H1 (cell line): Measurements from ENCODE around the gene PKD1.
"Not testable (repeated sequence)": the region's sequence is repeated elsewhere in the genome, so short reads cannot be mapped to it uniquely, and the experiment has no call there.

Source experiments
- EGR1 ChIP-seq: IDR thresholded peaks from 2 replicates; pipeline ENCODE4 v1.6.1; 2011; ENCODE audit warnings: low read depth, low read length, borderline replicate concordance
- EZH2 ChIP-seq: fragments of 200-600 bp; sonication (generic); IDR thresholded peaks from 2 replicates; pipeline ENCODE4 v1.7.1; 2012; ENCODE audit warnings: low read depth, mild to moderate bottlenecking, moderate library complexity, low read length, inconsistent platforms; ENCODE audit not compliant: severe bottlenecking
- RNF2 ChIP-seq: fragments of 200-900, 300-1000 bp; sonication (generic); IDR thresholded peaks from 2 replicates; pipeline ENCODE4 v1.7.1; 2016; ENCODE audit warnings: borderline replicate concordance, low read depth, mild to moderate bottlenecking, antibody characterized with exemption, low read length; ENCODE audit not compliant: poor library complexity, severe bottlenecking; ENCODE audit errors: missing control alignments
- SIN3A ChIP-seq, 2 experiments: IDR thresholded peaks in 1 of 2; conservative IDR thresholded peaks in 1 of 2; 2 replicates each; pipeline ENCODE4 v1.6.1; 2011 to 2012; ENCODE audit warnings: low read length in 2 of 2, improper control_type of control experiment in 1 of 2, low read depth in 1 of 2, mild to moderate bottlenecking in 1 of 2
- TF ChIP-seq, protein P1 (sequence below), 3 experiments: IDR thresholded peaks; 1 replicate in 2 of 3; 2 replicates in 1 of 3; pipeline versions ENCODE4 v1.5.1 to v1.6.1; 2011; ENCODE audit warnings: low read length in 3 of 3, mild to moderate bottlenecking in 3 of 3, inconsistent platforms in 2 of 3, low read depth in 1 of 3, moderate library complexity in 1 of 3; ENCODE audit not compliant: insufficient read depth in 1 of 3; ENCODE audit errors: control extremely low read depth in 1 of 3

GRCh38 chr16:2117960-2118722 is 17.6 kb downstream of the PKD1 start:
- TF ChIP-seq, protein P1, sequence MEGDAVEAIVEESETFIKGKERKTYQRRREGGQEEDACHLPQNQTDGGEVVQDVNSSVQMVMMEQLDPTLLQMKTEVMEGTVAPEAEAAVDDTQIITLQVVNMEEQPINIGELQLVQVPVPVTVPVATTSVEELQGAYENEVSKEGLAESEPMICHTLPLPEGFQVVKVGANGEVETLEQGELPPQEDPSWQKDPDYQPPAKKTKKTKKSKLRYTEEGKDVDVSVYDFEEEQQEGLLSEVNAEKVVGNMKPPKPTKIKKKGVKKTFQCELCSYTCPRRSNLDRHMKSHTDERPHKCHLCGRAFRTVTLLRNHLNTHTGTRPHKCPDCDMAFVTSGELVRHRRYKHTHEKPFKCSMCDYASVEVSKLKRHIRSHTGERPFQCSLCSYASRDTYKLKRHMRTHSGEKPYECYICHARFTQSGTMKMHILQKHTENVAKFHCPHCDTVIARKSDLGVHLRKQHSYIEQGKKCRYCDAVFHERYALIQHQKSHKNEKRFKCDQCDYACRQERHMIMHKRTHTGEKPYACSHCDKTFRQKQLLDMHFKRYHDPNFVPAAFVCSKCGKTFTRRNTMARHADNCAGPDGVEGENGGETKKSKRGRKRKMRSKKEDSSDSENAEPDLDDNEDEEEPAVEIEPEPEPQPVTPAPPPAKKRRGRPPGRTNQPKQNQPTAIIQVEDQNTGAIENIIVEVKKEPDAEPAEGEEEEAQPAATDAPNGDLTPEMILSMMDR (IDR thresholded peaks at IDR 0.05; ENCODE audit: control extremely low read depth in 1 of 3, insufficient read depth in 1 of 3, low read depth in 1 of 3, low read length in 3 of 3): not testable (repeated sequence)
- not testable (repeated sequence) for TF ChIP-seq EZH2; EGR1; RNF2; SIN3A (conservative IDR thresholded peaks at IDR 0.05 in 1 of 2, IDR thresholded peaks at IDR 0.05 in 1 of 2; ENCODE audit: low read depth in 1 of 2, low read length in 2 of 2)
